HL-60/S4 (cell line): Measurements from ENCODE around the gene DNAH11.
"Not testable (repeated sequence)": the region's sequence is repeated elsewhere in the genome, so short reads cannot be mapped to it uniquely, and the experiment has no call there.

ENCODE experiments used
- in situ Hi-C: fragments of 300-500 bp; cut with MboI; formaldehyde crosslinking; loops from 2 replicates; pipeline ENCODE4 v1.14.3; 2022; ENCODE audit warnings: low sequenced_read_pairs

Gene DNAH11

GRCh38 chr7:21922605-21923004 is 379.8 kb downstream of the DNAH11 start:
- in situ Hi-C loops: no loop called here

DNA sequence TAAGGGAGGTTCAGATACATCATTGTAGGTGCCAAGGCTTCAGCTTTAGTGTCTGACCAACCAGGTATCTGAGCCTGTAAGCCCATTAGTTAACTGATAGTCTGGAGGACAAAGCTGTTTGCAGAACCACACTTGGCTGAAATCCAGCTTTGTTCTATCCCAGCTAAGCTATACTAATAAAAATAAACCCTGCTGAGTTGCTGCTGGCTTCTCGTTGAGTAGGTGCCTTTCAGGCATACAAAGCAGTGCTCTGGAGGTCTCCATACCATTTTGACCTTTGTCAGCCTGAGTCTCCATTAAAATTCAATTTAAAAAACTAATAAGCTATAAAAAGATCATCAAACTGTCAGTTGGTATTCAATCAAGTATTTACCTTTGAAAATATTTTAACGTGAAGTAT is 380.8 kb downstream of the DNAH11 start:
- in situ Hi-C loops: no loop called here

DNA sequence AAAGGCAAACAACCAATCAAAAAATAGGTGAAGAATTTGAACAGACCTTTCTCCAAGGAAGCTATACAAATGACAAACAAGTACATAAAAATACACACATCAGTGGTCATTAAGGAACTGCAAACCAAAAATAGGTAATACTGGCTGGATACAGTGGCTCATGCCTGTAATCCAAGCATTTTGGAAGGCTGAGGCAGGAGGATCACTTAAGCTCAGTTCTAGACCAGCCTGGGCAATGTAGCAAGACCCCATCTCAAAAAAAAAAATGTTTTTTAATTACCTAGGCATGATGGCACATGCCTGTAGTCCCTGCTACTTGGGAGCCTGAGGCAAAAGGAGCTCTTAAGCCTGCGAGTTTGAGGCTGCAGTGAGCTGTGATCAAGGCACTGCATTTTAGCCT is 383.6 kb downstream of the DNAH11 start:
- in situ Hi-C loops: no loop called here

DNA sequence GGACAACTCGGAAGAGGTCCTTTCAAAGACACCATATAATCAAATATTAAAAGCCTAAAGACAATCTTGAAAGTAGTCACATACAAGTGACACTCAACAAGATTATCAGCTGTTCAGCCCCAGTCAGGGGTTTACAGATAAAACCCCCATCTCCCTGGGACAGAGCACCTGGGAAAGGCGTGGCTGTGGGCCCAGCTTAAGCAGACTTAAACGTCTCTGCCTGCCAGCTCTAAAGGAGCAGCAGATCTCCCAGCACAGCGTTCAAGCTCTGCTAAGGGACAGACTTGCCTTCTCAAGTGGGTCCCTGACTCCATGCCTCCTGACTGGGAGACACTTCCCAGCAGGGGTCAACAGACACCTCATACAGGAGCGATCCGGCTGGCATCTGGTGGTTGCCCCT is 384.9 kb downstream of the DNAH11 start:
- in situ Hi-C loops: no loop called here

DNA sequence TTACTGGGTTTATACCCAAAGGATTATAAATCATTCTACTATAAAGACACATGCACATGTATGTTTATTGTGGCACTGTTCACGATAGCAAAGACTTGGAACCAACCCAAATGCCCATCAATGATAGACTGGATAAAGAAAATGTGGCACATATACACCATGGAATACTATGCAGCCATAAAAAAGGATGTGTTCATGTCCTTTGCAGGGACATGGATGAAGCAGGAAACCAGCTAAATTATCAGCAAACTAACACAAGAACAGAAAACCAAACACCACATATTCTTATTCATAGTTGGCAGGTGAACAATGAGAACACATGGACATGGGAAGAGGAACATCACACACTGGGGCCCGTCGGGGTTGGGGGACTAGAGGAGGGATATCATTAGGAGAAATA is 390.5 kb downstream of the DNAH11 start:
- in situ Hi-C loops: not testable (repeated sequence)

DNA sequence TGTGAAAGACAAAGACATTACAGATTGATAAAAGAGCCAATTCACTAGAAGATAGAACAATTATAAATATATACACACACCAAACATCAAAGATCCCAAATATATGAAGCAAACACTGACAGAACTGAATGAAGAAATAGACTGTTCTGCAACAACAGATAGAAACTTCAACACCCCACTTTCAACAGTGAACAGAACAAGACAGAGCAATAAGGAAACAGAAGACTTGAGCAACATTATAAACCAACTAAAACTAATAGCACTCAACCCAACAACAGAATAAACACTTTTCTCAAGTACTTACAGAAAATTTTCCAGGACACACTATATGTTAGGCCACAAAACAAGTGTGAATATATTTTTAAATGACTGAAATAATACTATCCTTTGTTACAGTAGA is 392.0 kb downstream of the DNAH11 start:
- in situ Hi-C loops: no loop called here

- in situ Hi-C loops: no loop called here
These were observed 395.6 kb downstream of the DNAH11 start for GRCh38 chr7:21938463-21938862.

- in situ Hi-C loops: no loop called here
These were observed 396.5 kb downstream of the DNAH11 start for GRCh38 chr7:21939136-21939857.

- in situ Hi-C loops: no loop called here
These were observed 397.1 kb downstream of the DNAH11 start for GRCh38 chr7:21939858-21940372.

DNA sequence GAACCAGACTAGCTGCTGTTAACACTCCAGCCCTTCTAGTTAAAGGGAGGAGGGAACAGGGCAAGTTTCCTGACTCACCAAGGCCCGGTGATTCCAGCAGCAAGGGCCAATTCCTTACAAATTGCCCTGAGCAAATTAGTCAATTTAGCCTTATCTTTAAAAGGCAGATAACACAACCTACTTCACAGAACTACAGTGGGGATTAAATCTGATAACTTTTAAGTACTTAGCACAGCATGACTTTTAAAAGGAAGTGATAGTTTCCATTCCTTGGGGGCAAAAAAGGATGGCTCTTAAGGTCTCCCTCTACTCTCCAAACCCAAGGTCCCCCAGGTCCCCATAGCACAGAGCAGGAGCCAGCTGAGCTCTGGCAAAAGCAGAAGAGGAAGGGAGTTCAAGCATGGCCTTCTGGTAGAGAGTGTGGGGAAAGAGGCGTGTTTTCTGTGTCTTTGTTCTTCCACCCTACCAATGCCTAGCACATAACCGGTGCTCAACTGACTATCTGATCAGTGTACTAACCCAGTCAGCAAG is 398.8 kb downstream of the DNAH11 start:
- in situ Hi-C loops: no loop called here

GRCh38 chr7:21942955-21943354 is 400.1 kb downstream of the DNAH11 start:
- in situ Hi-C loops: no loop called here

DNA sequence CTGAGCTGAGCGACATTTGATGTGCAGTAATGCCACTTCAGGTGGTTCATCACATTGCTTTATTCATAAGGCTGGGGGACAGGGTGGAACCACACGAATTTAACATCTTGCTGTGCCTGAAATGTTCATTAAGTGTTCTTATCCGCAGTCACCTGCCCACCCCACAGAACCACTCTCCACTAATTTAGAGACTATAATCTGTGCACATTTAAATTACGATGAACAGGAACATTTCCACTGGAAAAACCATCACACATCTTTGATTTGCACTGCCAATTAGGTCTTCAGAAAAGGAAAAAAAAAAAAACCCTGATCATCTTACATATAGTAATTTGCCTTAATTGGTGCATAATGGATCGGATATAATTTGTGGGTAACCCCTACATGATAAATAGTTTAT is 400.6 kb downstream of the DNAH11 start:
- in situ Hi-C loops: no loop called here

GRCh38 chr7:21944616-21945453 is 402.0 kb downstream of the DNAH11 start:
- in situ Hi-C loops: no loop called here

- in situ Hi-C loops: no loop called here
These were observed 402.8 kb downstream of the DNAH11 start, which contains the start of gene CDCA7L for GRCh38 chr7:21945454-21946221. TSS of gene CDCA7L (minus strand) at chr7:21945899. CDS start at chr7:21945804, 95 bp downstream.

DNA sequence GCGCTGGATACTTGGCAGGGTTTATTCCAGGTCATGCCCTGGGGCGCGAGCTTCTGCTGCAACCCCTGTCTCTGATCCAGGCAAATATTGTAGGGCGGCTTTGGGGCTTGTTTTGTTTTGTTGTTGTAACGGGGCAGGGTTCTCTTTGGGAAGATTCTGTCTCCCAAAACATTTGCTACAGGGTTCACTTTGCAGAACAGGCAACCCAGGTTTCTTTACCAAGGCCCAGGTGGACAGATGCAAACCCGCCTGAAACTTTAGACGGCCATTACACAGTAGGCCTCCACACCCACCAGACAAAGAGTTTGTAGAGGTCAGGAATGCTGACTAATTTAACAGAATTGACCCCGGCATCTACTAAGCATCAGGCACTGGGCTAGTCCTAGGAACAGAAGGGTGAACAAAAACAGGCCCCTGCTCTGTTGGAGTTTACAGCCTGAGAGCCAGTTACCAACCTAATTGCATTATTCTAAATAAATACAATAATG is 403.4 kb downstream of the DNAH11 start:
- in situ Hi-C loops: no loop called here

- in situ Hi-C loops: no loop called here
These were observed 404.2 kb downstream of the DNAH11 start for GRCh38 chr7:21947056-21947455.

DNA sequence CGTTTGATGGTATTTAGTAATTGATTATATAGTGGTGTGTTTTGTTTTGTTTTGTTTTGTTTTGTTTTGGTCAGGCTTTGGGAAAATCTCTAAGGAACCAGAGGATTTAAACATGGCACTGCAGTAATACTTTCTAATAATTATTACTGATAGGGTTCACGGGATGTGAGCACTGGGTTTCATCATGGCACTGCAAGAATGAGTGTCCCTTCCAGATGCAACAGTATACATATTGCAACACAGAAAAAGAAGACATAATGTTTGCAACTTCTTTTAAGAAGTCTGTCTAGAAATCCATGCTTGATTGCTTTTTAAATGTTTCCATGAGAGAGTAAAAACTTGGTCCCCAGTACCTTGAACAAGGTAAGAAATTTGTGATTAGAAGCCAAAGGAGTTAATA is 405.1 kb downstream of the DNAH11 start:
- in situ Hi-C loops: no loop called here

GRCh38 chr7:21948364-21948763 is 405.5 kb downstream of the DNAH11 start:
- in situ Hi-C loops: no loop called here

GRCh38 chr7:21948887-21949540 is 406.2 kb downstream of the DNAH11 start:
- in situ Hi-C loops: no loop called here
